A549 (cell line): ENCODE data around the gene THAP7. TPM values are rescaled to one million over a fixed set of nuclear protein-coding genes. Genes with fewer than 3 reads are reported as not detected.

Source experiments
- ATAC-seq, 2 experiments: fragments of 200-7000 bp in 1 of 2; fragments of >200 bp in 1 of 2; cut with Nextera tagmentation in 1 of 2; cut with Tn5 transposase in 1 of 2; 3 replicates each; pipeline versions ENCODE4 v1.8.0 to v1.9.1; 2018 to 2020; ENCODE audit warnings: mild to moderate bottlenecking in 1 of 2, moderate library complexity in 1 of 2
- CTCF ChIA-PET: fragments of 300-600 bp; sonication (Branson Sonifier 250); formaldehyde crosslinking; extraction: SDS; loops from one replicate; lab custom pipeline; 2021; ENCODE audit warnings: antibody characterized with exemption, inconsistent platforms; lab: Yijun Ruan, JAX
- POLR2A ChIA-PET: fragments of 350-600 bp; formaldehyde crosslinking; extraction: SDS; loops from one replicate; lab custom pipeline; 2021; ENCODE audit warnings: antibody characterized with exemption, inconsistent platforms; lab: Yijun Ruan, JAX
- DNase-seq, 2 experiments: peaks; one replicate each; pipeline versions ENCODE4 v3.0.0 to v3.0.0-alpha.2; 2011 to 2016; ENCODE audit warnings: low read depth in 1 of 2, low spot score in 1 of 2
- FAIRE-seq: peaks from 2 replicates; lab custom pipeline; 2011; peaks lifted over from hg19 to GRCh38; lab: Jason Lieb, UNC
- H3K27ac ChIP-seq, 2 experiments: fragments of >200 bp; sonication (Bioruptor Twin); formaldehyde crosslinking; 3 replicates each; pipeline ENCODE4 v1.5.1; 2016 to 2017
- H3K4me1 ChIP-seq: fragments of >200 bp; sonication (Bioruptor Twin); formaldehyde crosslinking; 3 replicates; pipeline ENCODE4 v1.6.1; 2016
- H3K4me2 ChIP-seq: fragments of >200 bp; sonication (Bioruptor Twin); formaldehyde crosslinking; 3 replicates; pipeline ENCODE4 v1.6.1; 2016
- H3K4me3 ChIP-seq: fragments of >200 bp; sonication (Bioruptor Twin); formaldehyde crosslinking; 3 replicates; pipeline ENCODE4 v1.5.1; 2016
- H3K9me3 ChIP-seq: fragments of >200 bp; sonication (Bioruptor Twin); formaldehyde crosslinking; 3 replicates; pipeline ENCODE4 v1.6.1; 2016
- CHD4 ChIP-seq: fragments of 200-600 bp; sonication (generic); IDR thresholded peaks from 2 replicates; pipeline ENCODE4 v1.6.1; 2016; ENCODE audit warnings: antibody characterized with exemption, mild to moderate bottlenecking, borderline replicate concordance
- EP300 ChIP-seq, 2 experiments: fragments of >200 bp; sonication (Bioruptor Twin); formaldehyde crosslinking; IDR thresholded peaks; 2 replicates in 1 of 2; 3 replicates in 1 of 2; pipeline ENCODE4 v1.6.1; 2016 to 2017
- FOSB ChIP-seq: fragments of 250-450 bp; sonication (Bioruptor Pico); IDR thresholded peaks from 2 replicates; pipeline ENCODE4 v1.5.0; 2020; ENCODE audit warnings: mild to moderate bottlenecking, moderate library complexity
- FOXS1 ChIP-seq: fragments of 250-450 bp; sonication (Bioruptor Pico); IDR thresholded peaks from 2 replicates; pipeline ENCODE4 v1.5.0; 2020; ENCODE audit warnings: mild to moderate bottlenecking, moderate library complexity
- HEYL ChIP-seq: fragments of 250-450 bp; sonication (Bioruptor Pico); IDR thresholded peaks from 2 replicates; pipeline ENCODE4 v1.8.0; 2021; ENCODE audit warnings: mild to moderate bottlenecking, moderate library complexity
- HOXA7 ChIP-seq: fragments of 250-450 bp; sonication (Bioruptor Pico); IDR thresholded peaks from 2 replicates; pipeline ENCODE4 v1.5.0; 2020; ENCODE audit warnings: mild to moderate bottlenecking, moderate library complexity
- HOXB13 ChIP-seq: fragments of 250-450 bp; sonication (Bioruptor Pico); IDR thresholded peaks from 2 replicates; pipeline ENCODE4 v1.5.0; 2020; ENCODE audit warnings: low read depth, mild to moderate bottlenecking, moderate library complexity
- HOXB5 ChIP-seq: fragments of 250-450 bp; sonication (Bioruptor Pico); IDR thresholded peaks from 2 replicates; pipeline ENCODE4 v1.5.0; 2020; ENCODE audit warnings: mild to moderate bottlenecking, moderate library complexity
- KDM5A ChIP-seq: fragments of 200-600 bp; sonication (generic); IDR thresholded peaks from 2 replicates; pipeline ENCODE4 v1.6.1; 2016; ENCODE audit warnings: antibody characterized with exemption, mild to moderate bottlenecking
- MAZ ChIP-seq: fragments of 150-350 bp; IDR thresholded peaks from 2 replicates; pipeline ENCODE4 v1.6.1; 2014; ENCODE audit warnings: antibody characterized with exemption, low read depth, low read length, borderline replicate concordance
- MYC ChIP-seq: IDR thresholded peaks from 2 replicates; pipeline ENCODE4 v1.6.1; 2012; ENCODE audit warnings: mild to moderate bottlenecking, inconsistent platforms, low read length, improper control_type of control experiment, borderline replicate concordance
- POLR2AphosphoS2 ChIP-seq: conservative IDR thresholded peaks from 2 replicates; pipeline ENCODE4 v1.6.1; 2012; ENCODE audit warnings: low read length, improper control_type of control experiment, inconsistent platforms
- RAD21 ChIP-seq, 2 experiments: fragments of >200 bp in 1 of 2; sonication (Bioruptor Twin) in 1 of 2; formaldehyde crosslinking in 1 of 2; IDR thresholded peaks in 1 of 2; conservative IDR thresholded peaks in 1 of 2; 2 replicates in 1 of 2; 3 replicates in 1 of 2; pipeline ENCODE4 v1.6.1; 2012 to 2018; ENCODE audit warnings: inconsistent platforms in 1 of 2
- RFX5 ChIP-seq: fragments of 450-650 bp; IDR thresholded peaks from 2 replicates; pipeline ENCODE4 v1.7.1; 2014; ENCODE audit warnings: antibody characterized with exemption, mild to moderate bottlenecking, moderate library complexity
- RNF2 ChIP-seq: fragments of 200-600 bp; sonication (generic); IDR thresholded peaks from 2 replicates; pipeline ENCODE4 v1.6.1; 2016; ENCODE audit warnings: low read depth, mild to moderate bottlenecking, antibody characterized with exemption, moderate library complexity, borderline replicate concordance
- ZNF302 ChIP-seq: fragments of 250-450 bp; sonication (Bioruptor Pico); IDR thresholded peaks from 2 replicates; pipeline ENCODE4 v1.9.0; 2021; ENCODE audit warnings: inconsistent platforms, mild to moderate bottlenecking, moderate library complexity
- WGBS: methylation state at CpG from one replicate; pipeline ENCODE4 v1.1.6; 2017; ENCODE audit errors: missing lambda C conversion rate; 5-methylcytosine and 5-hydroxymethylcytosine counted together
- polyA plus RNA-seq, 4 experiments: library from polyadenylated mRNA; depleted of rRNA in 3 of 4; stranded (reverse); fragments of >200 nt; fragmentation: RNase III in 1 of 4; extraction: RNeasy Plus Mini Kit Qiagen cat#74134 plus additional on column Dnase treatment in 1 of 4; gene quantifications; 2 replicates in 3 of 4; 3 replicates in 1 of 4; pipeline ENCODE4 v1.2.3, GENCODE V29; 2011 to 2017
- TF ChIP-seq, protein P1 (sequence below): IDR thresholded peaks from 2 replicates; pipeline ENCODE4 v1.6.1; 2012
- TF ChIP-seq, protein P2 (sequence below): fragments of 250-450 bp; sonication (Bioruptor Pico); IDR thresholded peaks from 2 replicates; pipeline ENCODE4 v1.5.0; 2020; ENCODE audit warnings: low read depth, mild to moderate bottlenecking, moderate library complexity
- TF ChIP-seq, protein P3 (sequence below): fragments of >200 bp; sonication (Bioruptor Twin); formaldehyde crosslinking; IDR thresholded peaks from 3 replicates; pipeline ENCODE4 v1.5.1; 2016

Gene THAP7
- polyA plus RNA-seq, 2 of the 4 experiments (the other 2 are of a cell fraction) = 15.9 to 22.7 TPM

DNA sequence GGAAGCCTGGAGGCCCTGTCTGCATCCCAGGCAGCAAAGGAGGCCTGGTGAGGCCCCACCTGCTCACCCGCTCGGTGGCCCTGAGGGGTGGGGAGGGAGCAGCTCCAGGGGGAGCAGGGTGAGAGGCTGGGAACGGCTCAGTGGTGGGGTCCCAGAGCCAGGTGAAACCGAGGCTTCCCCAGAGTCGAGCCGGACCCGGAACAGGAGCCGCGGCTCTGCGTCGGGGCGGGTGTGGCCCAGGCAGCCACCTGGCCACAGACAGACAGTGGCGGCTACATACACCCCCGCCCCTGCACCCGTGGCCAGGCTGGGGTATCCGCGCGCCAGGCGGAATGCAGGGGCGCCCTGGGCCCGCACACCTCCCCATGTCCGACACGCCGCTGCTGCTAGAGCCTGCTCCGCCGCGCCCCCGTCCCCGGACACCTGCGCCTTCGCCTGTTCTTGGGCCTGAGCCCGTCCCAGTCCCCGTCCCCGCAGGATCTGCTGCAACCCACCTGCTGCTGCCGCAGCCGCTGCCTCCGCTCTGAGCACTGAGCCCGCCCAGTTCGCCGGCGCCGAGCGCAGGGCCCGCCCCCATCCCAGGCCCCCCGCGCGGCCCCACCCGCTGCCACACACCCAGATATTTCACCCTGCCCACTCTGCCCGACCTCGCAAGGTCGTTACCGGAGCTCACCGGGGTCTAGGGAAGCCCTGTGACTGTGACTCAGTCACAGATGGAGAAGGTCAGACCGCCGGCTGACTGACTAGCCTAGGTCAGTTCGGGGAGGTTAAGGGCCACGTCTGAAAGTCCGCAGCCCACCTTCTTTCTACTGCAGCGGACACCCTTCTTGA lies 30.3 kb upstream of the THAP7 start, which contains the start of gene SLC7A4:
SLC7A4 (minus strand) TSS at position 525 of the 831 bp plus-strand sequence. CDS start 749 bp downstream, outside the sequence.
- DNase-seq (no peak), FAIRE-seq (no peak), ATAC-seq (no peak)
- ChIA-PET CTCF (interaction anchor here (0.6 to 2.4 kb wide), 3 partner anchors 10 to 142 kb away, joined by 4 to 6 read pairs (median 5); no protein-coding TSS in a partner anchor), POLR2A (no interaction called here)
- H3K9me3 ChIP-seq = no peaks in the 10 kb centered on the region
- no peak within 1 kb of the TSS for H3K4me2 ChIP-seq
- no peak within 1 kb of the TSS for H3K4me3 ChIP-seq
- WGBS = 82% methylated on average over 34 of the region's 59 CpGs
- no peak within 1 kb of the TSS for H3K27ac ChIP-seq
- TF ChIP-seq HOXB13 (CRISPR knock-in tag) (no peak), HOXB5 (CRISPR knock-in tag) (no peak), RAD21 (conservative IDR thresholded peaks at IDR 0.05 in 1 of 2, IDR thresholded peaks at IDR 0.05 in 1 of 2) (no peak), MAZ (no peak), MYC (no peak), CHD4 (no peak), RNF2 (no peak)
- TF ChIP-seq, protein P1, sequence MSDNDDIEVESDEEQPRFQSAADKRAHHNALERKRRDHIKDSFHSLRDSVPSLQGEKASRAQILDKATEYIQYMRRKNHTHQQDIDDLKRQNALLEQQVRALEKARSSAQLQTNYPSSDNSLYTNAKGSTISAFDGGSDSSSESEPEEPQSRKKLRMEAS = no peak
- H3K4me1 ChIP-seq = peaks cover 3% of the 10 kb centered on the region

DNA sequence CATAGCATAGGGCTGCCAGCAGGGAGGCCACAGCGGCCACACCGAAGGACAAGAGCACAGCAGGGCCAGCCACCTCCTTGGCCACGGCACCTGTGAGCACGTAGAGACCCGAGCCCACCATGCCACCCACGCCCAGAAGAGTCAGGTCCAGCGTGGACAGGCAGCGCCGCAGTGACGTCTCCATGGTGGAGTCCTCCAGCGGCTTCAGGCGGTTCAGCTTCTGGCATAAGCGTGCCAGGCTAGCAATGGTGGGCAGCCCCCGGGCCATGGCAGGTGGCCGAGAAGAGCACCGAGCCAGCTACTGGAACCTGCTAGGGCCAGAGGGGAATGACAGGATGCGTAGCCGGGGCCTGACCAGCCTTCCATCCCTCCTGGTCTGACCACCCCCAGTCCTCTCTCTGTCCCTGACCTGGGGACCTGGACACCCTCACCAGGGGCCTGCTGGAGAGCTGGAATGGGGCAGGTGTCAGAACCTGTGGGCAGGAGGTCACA lies 29.7 kb upstream of the THAP7 start:
- H3K4me1 ChIP-seq = no peaks in the 10 kb centered on the region
- DNase-seq (no peak), FAIRE-seq (no peak), ATAC-seq (no peak)
- no peak overlapping the region for H3K4me2 ChIP-seq
- H3K4me3 ChIP-seq = no peak overlapping the region
- POLR2A ChIA-PET = no interaction called here
- no peak for TF ChIP-seq KDM5A
- CTCF ChIA-PET = interaction anchor here (2.4 kb wide), 1 partner anchor 10 kb away, joined by 6 read pairs; no protein-coding TSS in a partner anchor
- H3K9me3 ChIP-seq = no peaks in the 10 kb centered on the region
- WGBS = 70% methylated on average over 4 of the region's 18 CpGs
- H3K27ac ChIP-seq = no peak overlapping the region

DNA sequence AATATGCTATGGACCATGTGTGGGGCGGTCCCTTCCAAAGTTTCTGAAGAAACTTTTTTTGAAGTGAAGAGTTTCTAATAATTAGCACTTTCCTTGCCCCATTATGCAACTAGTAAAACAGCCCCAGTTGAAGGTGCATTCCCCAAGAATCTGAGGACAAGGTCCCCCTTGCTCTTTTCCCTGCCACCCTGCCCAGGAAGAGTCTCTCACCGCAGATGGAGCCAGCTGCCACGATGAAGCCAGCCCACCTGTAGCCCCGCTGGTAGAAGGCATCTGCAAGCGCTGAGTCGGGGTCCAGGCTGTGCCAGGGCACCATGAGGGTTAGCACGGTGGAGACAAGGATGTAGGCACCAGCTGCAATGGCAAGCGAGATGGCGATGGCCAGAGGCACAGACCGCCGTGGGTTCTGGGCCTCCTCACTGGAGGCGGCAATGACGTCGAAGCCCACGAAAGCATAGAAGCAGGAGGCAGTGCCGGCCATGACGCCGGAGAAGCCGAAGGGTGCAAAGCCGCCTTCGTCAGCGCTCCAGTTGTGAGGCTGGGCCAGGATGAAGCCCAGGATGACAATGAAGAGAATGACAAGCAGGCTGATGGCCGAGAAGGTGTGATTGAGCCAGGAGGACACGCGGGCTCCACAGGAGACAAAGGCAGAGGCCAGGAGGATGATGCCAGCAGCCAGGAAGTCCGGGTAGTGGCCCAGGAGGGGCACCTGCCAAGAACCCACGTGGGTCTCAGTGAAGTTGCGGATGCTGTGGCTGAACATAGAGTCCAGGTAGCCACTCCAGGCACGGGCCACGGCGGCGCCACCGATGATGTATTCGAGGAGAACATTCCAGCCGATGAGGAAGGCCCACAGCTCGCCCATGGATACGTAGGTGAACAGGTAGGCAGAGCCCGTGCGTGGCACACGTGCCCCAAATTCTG lies 29.0 kb upstream of the THAP7 start:
- Histone ChIP-seq H3K4me1 (no peaks in the 10 kb centered on the region), H3K4me2 (no peak overlapping the region), H3K9me3 (no peaks in the 10 kb centered on the region), H3K27ac (no peak overlapping the region), H3K4me3 (no peak overlapping the region)
- FAIRE-seq (no peak), ATAC-seq (no peak), DNase-seq (no peak)
- POLR2A ChIA-PET = no interaction called here
- CTCF ChIA-PET = interaction anchor here (2.4 kb wide), 1 partner anchor 9 kb away, joined by 6 read pairs; no protein-coding TSS in a partner anchor
- 81% methylated on average over 26 of the region's 40 CpGs for WGBS
- TF ChIP-seq HEYL (CRISPR knock-in tag) (no peak), ZNF302 (CRISPR knock-in tag) (no peak), FOSB (CRISPR knock-in tag) (no peak), FOXS1 (CRISPR knock-in tag) (no peak), HOXA7 (CRISPR knock-in tag) (no peak), EP300 (IDR thresholded peaks at IDR 0.05) (no peak), MYC (no peak), RNF2 (no peak), RFX5 (no peak), POLR2AphosphoS2 (no peak)
- TF ChIP-seq, protein P2, sequence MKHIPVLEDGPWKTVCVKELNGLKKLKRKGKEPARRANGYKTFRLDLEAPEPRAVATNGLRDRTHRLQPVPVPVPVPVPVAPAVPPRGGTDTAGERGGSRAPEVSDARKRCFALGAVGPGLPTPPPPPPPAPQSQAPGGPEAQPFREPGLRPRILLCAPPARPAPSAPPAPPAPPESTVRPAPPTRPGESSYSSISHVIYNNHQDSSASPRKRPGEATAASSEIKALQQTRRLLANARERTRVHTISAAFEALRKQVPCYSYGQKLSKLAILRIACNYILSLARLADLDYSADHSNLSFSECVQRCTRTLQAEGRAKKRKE (CRISPR knock-in tag) = no peak
- TF ChIP-seq, protein P3, sequence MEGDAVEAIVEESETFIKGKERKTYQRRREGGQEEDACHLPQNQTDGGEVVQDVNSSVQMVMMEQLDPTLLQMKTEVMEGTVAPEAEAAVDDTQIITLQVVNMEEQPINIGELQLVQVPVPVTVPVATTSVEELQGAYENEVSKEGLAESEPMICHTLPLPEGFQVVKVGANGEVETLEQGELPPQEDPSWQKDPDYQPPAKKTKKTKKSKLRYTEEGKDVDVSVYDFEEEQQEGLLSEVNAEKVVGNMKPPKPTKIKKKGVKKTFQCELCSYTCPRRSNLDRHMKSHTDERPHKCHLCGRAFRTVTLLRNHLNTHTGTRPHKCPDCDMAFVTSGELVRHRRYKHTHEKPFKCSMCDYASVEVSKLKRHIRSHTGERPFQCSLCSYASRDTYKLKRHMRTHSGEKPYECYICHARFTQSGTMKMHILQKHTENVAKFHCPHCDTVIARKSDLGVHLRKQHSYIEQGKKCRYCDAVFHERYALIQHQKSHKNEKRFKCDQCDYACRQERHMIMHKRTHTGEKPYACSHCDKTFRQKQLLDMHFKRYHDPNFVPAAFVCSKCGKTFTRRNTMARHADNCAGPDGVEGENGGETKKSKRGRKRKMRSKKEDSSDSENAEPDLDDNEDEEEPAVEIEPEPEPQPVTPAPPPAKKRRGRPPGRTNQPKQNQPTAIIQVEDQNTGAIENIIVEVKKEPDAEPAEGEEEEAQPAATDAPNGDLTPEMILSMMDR = no peak
